ENCODE measurements around the gene GNAI3.

DNA sequence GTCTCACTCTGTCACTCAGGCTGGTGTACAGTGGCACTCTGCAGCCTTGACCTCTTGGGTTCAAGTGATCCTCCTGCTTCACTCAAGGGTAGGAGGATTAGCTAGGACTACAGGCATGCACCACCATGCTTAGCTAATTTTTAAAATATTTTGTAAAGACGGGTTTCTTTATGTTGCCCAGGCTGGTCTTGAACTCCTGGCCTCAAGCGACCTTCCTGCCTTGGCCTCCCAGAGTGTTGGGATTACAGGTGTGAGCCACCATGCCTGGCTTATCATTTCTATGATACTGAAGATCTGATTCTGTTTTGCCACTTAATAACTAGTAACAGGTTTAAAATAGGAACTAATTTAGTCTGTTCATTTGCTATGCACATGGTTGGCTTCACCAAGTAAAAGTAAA, 33.6 kb downstream of the GNAI3 start:
- TF ChIP-seq, protein P1, sequence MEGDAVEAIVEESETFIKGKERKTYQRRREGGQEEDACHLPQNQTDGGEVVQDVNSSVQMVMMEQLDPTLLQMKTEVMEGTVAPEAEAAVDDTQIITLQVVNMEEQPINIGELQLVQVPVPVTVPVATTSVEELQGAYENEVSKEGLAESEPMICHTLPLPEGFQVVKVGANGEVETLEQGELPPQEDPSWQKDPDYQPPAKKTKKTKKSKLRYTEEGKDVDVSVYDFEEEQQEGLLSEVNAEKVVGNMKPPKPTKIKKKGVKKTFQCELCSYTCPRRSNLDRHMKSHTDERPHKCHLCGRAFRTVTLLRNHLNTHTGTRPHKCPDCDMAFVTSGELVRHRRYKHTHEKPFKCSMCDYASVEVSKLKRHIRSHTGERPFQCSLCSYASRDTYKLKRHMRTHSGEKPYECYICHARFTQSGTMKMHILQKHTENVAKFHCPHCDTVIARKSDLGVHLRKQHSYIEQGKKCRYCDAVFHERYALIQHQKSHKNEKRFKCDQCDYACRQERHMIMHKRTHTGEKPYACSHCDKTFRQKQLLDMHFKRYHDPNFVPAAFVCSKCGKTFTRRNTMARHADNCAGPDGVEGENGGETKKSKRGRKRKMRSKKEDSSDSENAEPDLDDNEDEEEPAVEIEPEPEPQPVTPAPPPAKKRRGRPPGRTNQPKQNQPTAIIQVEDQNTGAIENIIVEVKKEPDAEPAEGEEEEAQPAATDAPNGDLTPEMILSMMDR (IDR thresholded peaks at IDR 0.05; ENCODE audit: low read length), result no peak
- no peak for TF ChIP-seq EZH2 (IDR thresholded peaks at IDR 0.05; ENCODE audit: borderline replicate concordance, low read length)
